Prostate gland (tissue), 2 donors: Measurements from ENCODE around the gene POLR2M. TPM values are rescaled to one million over a fixed set of nuclear protein-coding genes. Genes with fewer than 3 reads are reported as not detected.

Experiments
- DNase-seq: peaks from one replicate; pipeline ENCODE4 v3.0.0-alpha.2; 2019; ENCODE audit warnings: low spot score
- H3K27ac ChIP-seq, 2 donors: fragments of 200-600 bp; sonication (generic); 2 replicates each; pipeline ENCODE4 v1.5.1; 2017 to 2019
- H3K27me3 ChIP-seq: fragments of 200-600 bp; sonication (generic); replicated peaks from 2 replicates; pipeline ENCODE4 v1.5.1; 2019; ENCODE audit not compliant: insufficient read depth
- H3K36me3 ChIP-seq, 2 donors: fragments of 200-600 bp; sonication (generic); 1 replicate in 1 of 2; 2 replicates in 1 of 2; pipeline versions ENCODE4 v1.5.1 to v1.8.1; 2017 to 2019
- H3K4me1 ChIP-seq: fragments of 200-600 bp; sonication (generic); replicated peaks from 2 replicates; pipeline ENCODE4 v1.5.1; 2019
- H3K4me3 ChIP-seq, 2 donors: fragments of 200-600 bp; sonication (generic); 2 replicates each; pipeline ENCODE4 v1.5.1; 2017 to 2019
- H3K9me3 ChIP-seq: fragments of 200-600 bp; sonication (generic); 2 replicates; pipeline ENCODE4 v1.5.1; 2017
- POLR2A ChIP-seq: fragments of 450-650 bp; IDR thresholded peaks from one replicate; pipeline ENCODE4 v1.6.1; 2016; ENCODE audit warnings: antibody characterized with exemption, mild to moderate bottlenecking
- POLR2AphosphoS5 ChIP-seq: sonication (generic); formaldehyde crosslinking; IDR thresholded peaks from one replicate; pipeline ENCODE4 v1.6.1; 2017; ENCODE audit warnings: antibody characterized with exemption
- WGBS: methylation state at CpG from one replicate; pipeline ENCODE4 v1.1.5; 2018; 5-methylcytosine and 5-hydroxymethylcytosine counted together
- intact Hi-C: fragments of 100-400 bp; cut with DNase I; formaldehyde crosslinking; loops from one replicate; pipeline ENCODE4 v1.14.2; 2022
- total RNA-seq, 2 donors: library from RNA; depleted of rRNA; stranded (reverse); fragments of >200 nt; gene quantifications; one replicate each; pipeline ENCODE4 v1.1.0, GENCODE V29; 2016
- TF ChIP-seq, protein P1 (sequence below), 4 experiments: fragments of 200-600 bp in 2 of 4; fragments of 450-650 bp in 2 of 4; sonication (generic) in 2 of 4; IDR thresholded peaks; 1 replicate in 3 of 4; 2 replicates in 1 of 4; pipeline ENCODE4 v1.5.1; 2016 to 2019; ENCODE audit warnings: antibody characterized with exemption in 4 of 4, mild to moderate bottlenecking in 2 of 4, moderate library complexity in 2 of 4

The POLR2M gene
- total RNA-seq, 2 donors from 2014 or later = 148 to 172 TPM

DNA sequence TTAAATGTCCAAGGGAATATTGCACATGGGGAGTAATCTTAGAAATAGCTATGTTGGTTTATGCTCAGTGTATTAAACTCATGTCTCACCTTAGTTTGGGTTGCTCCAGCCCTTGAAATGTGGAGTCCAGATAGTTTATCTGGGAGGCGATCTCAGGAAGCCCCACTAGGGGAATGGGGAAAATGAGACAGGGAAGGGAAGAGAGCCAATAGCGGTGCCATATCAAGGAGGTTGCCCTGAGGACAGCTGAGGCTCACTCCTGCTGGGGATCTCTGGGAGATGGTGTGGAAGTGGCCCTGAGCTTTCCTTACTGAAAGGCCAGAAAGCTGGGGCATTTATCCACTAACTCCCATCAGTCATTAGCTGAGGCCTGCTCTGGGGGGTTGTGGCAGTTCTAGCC is 43.3 kb upstream of the POLR2M start:
- whole genome bisulfite sequencing = 95% methylated on average over 2 of the region's 2 CpGs
- TF ChIP-seq POLR2AphosphoS5 (no peak), POLR2A (no peak)
- TF ChIP-seq, protein P1, sequence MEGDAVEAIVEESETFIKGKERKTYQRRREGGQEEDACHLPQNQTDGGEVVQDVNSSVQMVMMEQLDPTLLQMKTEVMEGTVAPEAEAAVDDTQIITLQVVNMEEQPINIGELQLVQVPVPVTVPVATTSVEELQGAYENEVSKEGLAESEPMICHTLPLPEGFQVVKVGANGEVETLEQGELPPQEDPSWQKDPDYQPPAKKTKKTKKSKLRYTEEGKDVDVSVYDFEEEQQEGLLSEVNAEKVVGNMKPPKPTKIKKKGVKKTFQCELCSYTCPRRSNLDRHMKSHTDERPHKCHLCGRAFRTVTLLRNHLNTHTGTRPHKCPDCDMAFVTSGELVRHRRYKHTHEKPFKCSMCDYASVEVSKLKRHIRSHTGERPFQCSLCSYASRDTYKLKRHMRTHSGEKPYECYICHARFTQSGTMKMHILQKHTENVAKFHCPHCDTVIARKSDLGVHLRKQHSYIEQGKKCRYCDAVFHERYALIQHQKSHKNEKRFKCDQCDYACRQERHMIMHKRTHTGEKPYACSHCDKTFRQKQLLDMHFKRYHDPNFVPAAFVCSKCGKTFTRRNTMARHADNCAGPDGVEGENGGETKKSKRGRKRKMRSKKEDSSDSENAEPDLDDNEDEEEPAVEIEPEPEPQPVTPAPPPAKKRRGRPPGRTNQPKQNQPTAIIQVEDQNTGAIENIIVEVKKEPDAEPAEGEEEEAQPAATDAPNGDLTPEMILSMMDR (IDR thresholded peaks at IDR 0.05) = no peak
- Histone ChIP-seq H3K27ac (peak overlapping the region; percentile 68 to 79), H3K36me3 (no peaks in the 10 kb centered on the region), H3K27me3 (no peaks in the 10 kb centered on the region), H3K9me3 (no peaks in the 10 kb centered on the region), H3K4me3 (no peak overlapping the region), H3K4me1 (peaks cover 10% of the 10 kb centered on the region)
- intact Hi-C loops = no loop called here
- DNase-seq = no peak

DNA sequence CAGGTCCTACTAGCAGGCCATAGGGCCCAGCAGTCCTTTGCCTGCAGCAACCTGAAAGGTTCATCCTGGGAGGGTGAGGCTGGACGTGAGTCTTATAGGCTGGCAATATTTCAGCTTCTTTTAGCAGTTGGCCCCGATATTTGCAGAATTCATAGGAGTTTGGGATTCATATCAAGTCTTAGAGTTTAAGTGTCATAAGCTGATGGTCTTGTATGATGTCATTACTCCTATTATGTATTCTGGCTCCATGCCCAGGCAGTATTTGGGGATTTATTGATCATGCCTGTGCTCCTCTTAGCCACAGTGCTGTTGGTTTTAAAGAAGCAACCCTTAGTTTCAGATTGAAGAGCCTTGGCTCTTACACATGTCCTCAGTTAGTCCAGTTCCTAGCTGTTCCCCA is 41.3 kb upstream of the POLR2M start:
- TF ChIP-seq, protein P1 (IDR thresholded peaks at IDR 0.05) = no peak
- TF ChIP-seq POLR2AphosphoS5 (no peak), POLR2A (no peak)

DNA sequence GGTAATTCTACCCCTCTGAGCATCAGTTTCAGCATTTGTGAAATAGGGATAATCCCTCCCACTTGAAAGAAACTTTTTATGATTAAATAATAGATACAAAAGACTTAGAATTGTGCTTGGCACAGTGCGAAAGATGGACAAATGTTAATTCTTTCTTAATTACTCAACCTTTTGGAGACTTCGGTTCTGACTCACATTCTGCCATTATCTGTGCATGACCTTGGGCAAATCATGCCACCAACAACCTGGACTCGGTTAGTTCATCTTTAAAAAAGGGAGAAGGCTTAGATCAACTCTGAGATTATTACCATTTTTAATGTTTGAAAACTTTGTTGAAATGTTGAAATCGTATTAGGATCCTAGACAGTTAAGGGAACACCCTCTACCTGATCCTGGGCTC is 40.6 kb upstream of the POLR2M start:
- H3K36me3 ChIP-seq = no peaks in the 10 kb centered on the region
- H3K27ac ChIP-seq = no peak overlapping the region
- intact Hi-C loops = loop anchor here (5.0 kb wide), 2 partner anchors 196 to 401 kb away; partner anchors contain the start of gene ALDH1A2
- DNase-seq = no peak
- H3K4me1 ChIP-seq = peaks cover 10% of the 10 kb centered on the region
- WGBS = 70% methylated on average over 4 of the region's 4 CpGs
- no peaks in the 10 kb centered on the region for H3K27me3 ChIP-seq
- H3K9me3 ChIP-seq = no peaks in the 10 kb centered on the region
- no peak for TF ChIP-seq POLR2A
- TF ChIP-seq, protein P1 (IDR thresholded peaks at IDR 0.05) = no peak
- H3K4me3 ChIP-seq = no peak overlapping the region

More for the DNA sequence above, 41.3 kb upstream of the POLR2M start:
- no peak overlapping the region for H3K4me3 ChIP-seq
- 56% methylated on average over 2 of the region's 2 CpGs for WGBS
- intact Hi-C loops = loop anchor here (5.0 kb wide), 2 partner anchors 197 to 402 kb away; partner anchors contain the start of gene ALDH1A2
- DNase-seq = no peak
- H3K27ac ChIP-seq = no peak overlapping the region
- H3K4me1 ChIP-seq = peaks cover 10% of the 10 kb centered on the region
- H3K9me3 ChIP-seq = no peaks in the 10 kb centered on the region
- no peaks in the 10 kb centered on the region for H3K36me3 ChIP-seq
- no peaks in the 10 kb centered on the region for H3K27me3 ChIP-seq

DNA sequence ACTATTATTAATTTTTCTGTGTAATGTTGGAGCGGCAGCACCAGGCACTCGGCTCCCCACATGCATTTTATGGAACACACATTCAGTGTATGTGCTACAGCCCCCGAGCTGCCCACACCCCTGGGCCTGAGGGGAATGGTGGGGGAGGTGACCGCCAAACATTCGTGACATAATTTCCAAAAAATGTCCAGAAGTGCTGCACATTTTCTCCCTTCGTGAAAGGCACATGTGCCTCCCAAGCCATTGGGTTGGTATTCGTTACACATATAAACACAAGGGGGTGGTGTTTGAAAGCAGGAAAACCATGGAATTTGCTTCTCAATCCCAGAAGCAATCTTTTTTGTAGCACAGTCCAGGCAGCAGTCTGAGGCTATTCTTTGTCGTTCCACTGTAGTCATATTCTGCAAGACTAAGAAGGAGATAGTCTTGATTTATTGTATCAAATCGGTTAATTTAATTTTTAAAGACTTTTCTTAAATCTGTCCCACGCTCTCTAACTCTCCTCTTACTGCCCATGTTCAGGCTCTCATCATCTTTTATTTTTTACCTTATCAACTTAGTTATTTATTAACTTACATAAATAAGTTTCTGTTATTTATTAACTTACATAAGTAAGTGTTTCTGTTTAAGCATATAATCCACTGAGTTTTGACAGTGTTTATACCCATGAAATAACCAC is 39.2 kb upstream of the POLR2M start:
- 34% methylated on average over 10 of the region's 10 CpGs for WGBS
- Histone ChIP-seq H3K9me3 (no peaks in the 10 kb centered on the region), H3K27ac (no peak overlapping the region), H3K36me3 (no peaks in the 10 kb centered on the region), H3K27me3 (no peaks in the 10 kb centered on the region), H3K4me1 (peaks cover 10% of the 10 kb centered on the region), H3K4me3 (no peak overlapping the region)
- intact Hi-C loops = loop anchor here (5.0 kb wide), 2 partner anchors 195 to 400 kb away; partner anchors contain the start of gene ALDH1A2
- TF ChIP-seq POLR2AphosphoS5 (peak; percentile 57), POLR2A (no peak)
- TF ChIP-seq, protein P1 (IDR thresholded peaks at IDR 0.05) = peak in 3 of 4 experiments; percentile 39 to 59 (median 51)
- peak; percentile 40 for DNase-seq

DNA sequence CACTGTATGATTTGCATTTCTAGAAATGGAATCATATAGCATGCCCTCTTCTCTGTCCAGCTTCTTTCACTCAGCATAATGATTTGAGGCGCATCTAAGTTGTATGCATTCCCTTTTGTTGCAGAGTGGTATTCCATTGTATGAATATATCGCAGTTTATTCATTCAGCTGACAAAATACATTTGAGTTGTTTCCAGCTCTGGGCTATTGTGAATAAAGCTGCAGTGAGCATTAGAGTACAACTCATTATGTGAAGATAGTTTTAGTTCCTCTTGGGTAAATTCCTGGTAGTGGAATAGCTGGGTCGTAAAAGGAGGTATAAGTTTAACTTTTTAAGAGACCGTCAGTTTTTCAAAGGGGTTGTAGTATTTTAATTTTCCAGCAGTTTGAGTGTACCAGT is 38.5 kb upstream of the POLR2M start:
- H3K27me3 ChIP-seq = no peaks in the 10 kb centered on the region
- no peaks in the 10 kb centered on the region for H3K36me3 ChIP-seq
- TF ChIP-seq, protein P1 (IDR thresholded peaks at IDR 0.05) = no peak
- TF ChIP-seq POLR2A (no peak), POLR2AphosphoS5 (no peak)
- no peaks in the 10 kb centered on the region for H3K9me3 ChIP-seq
- no peak overlapping the region for H3K4me3 ChIP-seq
- no peak for DNase-seq
- intact Hi-C loops = loop anchor here (5.0 kb wide), 2 partner anchors 194 to 399 kb away; partner anchors contain the start of gene ALDH1A2
- WGBS = 65% methylated on average over 4 of the region's 4 CpGs
- no peak overlapping the region for H3K27ac ChIP-seq
- H3K4me1 ChIP-seq = peaks cover 6% of the 10 kb centered on the region
